GM19395 (cell line): ENCODE results near the gene CCDC177.

ENCODE experiments used
- ATAC-seq: cut with Tn5 transposase; IDR thresholded peaks from one replicate; pipeline ENCODE4 v1.9.1; 2021; ENCODE audit warnings: mild to moderate bottlenecking, moderate library complexity; ENCODE audit not compliant: unreplicated experiment

The CCDC177 gene

GRCh38 chr14:69531135-69531534 lies 43.5 kb downstream of the CCDC177 start:
- no peak for ATAC-seq

- ATAC-seq: no peak
Measured at GRCh38 chr14:69530095-69530494, 44.6 kb downstream of the CCDC177 start.

- ATAC-seq: no peak
Measured at GRCh38 chr14:69529563-69529962, 45.1 kb downstream of the CCDC177 start.

- ATAC-seq: no peak
Measured at GRCh38 chr14:69528930-69529329, 45.7 kb downstream of the CCDC177 start.

- ATAC-seq: no peak
Measured at GRCh38 chr14:69528143-69528542, 46.5 kb downstream of the CCDC177 start.

GRCh38 chr14:69527635-69528034 lies 47.0 kb downstream of the CCDC177 start:
- no peak for ATAC-seq

- ATAC-seq: no peak
Measured at GRCh38 chr14:69525896-69526295, 48.8 kb downstream of the CCDC177 start.

- ATAC-seq: no peak
Measured at GRCh38 chr14:69522026-69522425, 52.6 kb downstream of the CCDC177 start.
